Endothelial cell of umbilical vein (primary cell): ENCODE data around the gene CEACAM16.

ENCODE experiments used
- CTCF ChIP-seq, 2 donors: IDR thresholded peaks; 1 replicate in 1 of 2; 2 replicates in 1 of 2; pipeline ENCODE4 v1.5.1; 2011; ENCODE audit warnings: low read length in 2 of 2, mild to moderate bottlenecking in 2 of 2, moderate library complexity in 2 of 2, control low read depth in 1 of 2, inconsistent platforms in 1 of 2, low read depth in 1 of 2; ENCODE audit not compliant: insufficient read depth in 1 of 2; ENCODE audit errors: extremely low read depth in 1 of 2
- EZH2 ChIP-seq: IDR thresholded peaks from 2 replicates; pipeline ENCODE4 v1.6.1; 2012; ENCODE audit warnings: borderline replicate concordance, low read depth, mild to moderate bottlenecking, moderate library complexity, low read length, inconsistent platforms; ENCODE audit not compliant: severe bottlenecking
- FOS ChIP-seq: IDR thresholded peaks from 2 replicates; pipeline ENCODE4 v1.6.1; 2011; ENCODE audit warnings: mild to moderate bottlenecking, low read length, moderate library complexity, borderline replicate concordance; ENCODE audit not compliant: insufficient read depth
- GATA2 ChIP-seq: IDR thresholded peaks from 2 replicates; pipeline ENCODE4 v1.7.0; 2011; ENCODE audit warnings: low read depth, mild to moderate bottlenecking, moderate library complexity, mixed read lengths, low read length; ENCODE audit not compliant: insufficient read length, insufficient read depth
- JUN ChIP-seq: IDR thresholded peaks from 2 replicates; pipeline ENCODE4 v1.6.1; 2011; ENCODE audit warnings: borderline replicate concordance, low read depth; ENCODE audit not compliant: insufficient read length, insufficient read depth
- MYC ChIP-seq: IDR thresholded peaks from one replicate; pipeline ENCODE4 v1.6.1; 2011; ENCODE audit warnings: mild to moderate bottlenecking, low read depth, low read length
- POLR2A ChIP-seq: IDR thresholded peaks from 2 replicates; pipeline ENCODE4 v1.6.1; 2012; ENCODE audit warnings: low read depth, mild to moderate bottlenecking, control low read depth, low read length
- POLR2AphosphoS5 ChIP-seq: IDR thresholded peaks from 2 replicates; pipeline ENCODE4 v1.6.1; 2012; ENCODE audit warnings: low read depth, mild to moderate bottlenecking, control low read depth, low read length, moderate library complexity; ENCODE audit not compliant: insufficient read depth
- TF ChIP-seq, protein P1 (sequence below): IDR thresholded peaks from 2 replicates; pipeline ENCODE4 v1.6.1; 2011; ENCODE audit not compliant: insufficient read depth, insufficient read length

GRCh38 chr19:44756089-44756562 is 57.2 kb downstream of the CEACAM16 start:
- TF ChIP-seq CTCF (IDR thresholded peaks at IDR 0.05; ENCODE audit: extremely low read depth in 1 of 2, insufficient read depth in 1 of 2, low read depth in 1 of 2, low read length in 2 of 2) (no peak), EZH2 (no peak), POLR2AphosphoS5 (no peak), POLR2A (no peak), GATA2 (no peak), JUN (no peak), FOS (no peak), MYC (no peak)
- TF ChIP-seq, protein P1, sequence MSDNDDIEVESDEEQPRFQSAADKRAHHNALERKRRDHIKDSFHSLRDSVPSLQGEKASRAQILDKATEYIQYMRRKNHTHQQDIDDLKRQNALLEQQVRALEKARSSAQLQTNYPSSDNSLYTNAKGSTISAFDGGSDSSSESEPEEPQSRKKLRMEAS, result no peak
